OCI-LY3 (cell line): ENCODE results near the gene CFAP221.
A peak's percentile ranks its signal among the peaks of the same experiment; 100 is the strongest.

ENCODE experiments used
- H2AFZ ChIP-seq: fragments of 200-600, 300-600 bp; shearing (Covaris generic); 2 replicates; pipeline ENCODE4 v1.6.0; 2014; ENCODE audit warnings: antibody characterized with exemption, low read depth, low read length
- H3K27ac ChIP-seq: fragments of 200-600, 300-600 bp; sonication (generic); 2 replicates; pipeline ENCODE4 v1.5.1; 2014; ENCODE audit warnings: mild to moderate bottlenecking, low read length, moderate library complexity, mixed read lengths
- H3K27me3 ChIP-seq: fragments of 200-600, 300-600 bp; sonication (generic); 2 replicates; pipeline ENCODE4 v1.6.1; 2014; ENCODE audit warnings: low read depth, low read length, mixed read lengths
- H3K36me3 ChIP-seq: fragments of 200-600, 300-600 bp; sonication (generic); replicated peaks from 2 replicates; pipeline ENCODE3; 2014; ENCODE audit warnings: low read depth, low read length, mixed read lengths
- H3K4me1 ChIP-seq: fragments of 300-600, 200-600 bp; sonication (generic); 2 replicates; pipeline ENCODE4 v1.6.1; 2014; ENCODE audit warnings: low read length, mixed read lengths
- H3K4me2 ChIP-seq: fragments of 200-600, 300-600 bp; sonication (generic); 2 replicates; pipeline ENCODE4 v1.6.1; 2014; ENCODE audit warnings: low read length, mixed read lengths
- H3K4me3 ChIP-seq: fragments of 300-600, 200-600 bp; sonication (generic); 2 replicates; pipeline ENCODE4 v1.5.1; 2014; ENCODE audit warnings: antibody characterized with exemption, mild to moderate bottlenecking, low read length, moderate library complexity
- H3K79me2 ChIP-seq: fragments of 300-600, 200-600 bp; shearing (Covaris generic); 2 replicates; pipeline ENCODE4 v1.6.1; 2014; ENCODE audit warnings: mild to moderate bottlenecking, low read length, mixed read lengths
- H3K9ac ChIP-seq: fragments of 300-600, 200-600 bp; shearing (Covaris generic); 2 replicates; pipeline ENCODE4 v1.6.0; 2014; ENCODE audit warnings: mild to moderate bottlenecking, low read length, moderate library complexity
- H3K9me3 ChIP-seq: fragments of 200-600, 300-600 bp; shearing (Covaris generic); 2 replicates; pipeline ENCODE4 v1.6.1; 2014; ENCODE audit warnings: low read length, mixed read lengths; ENCODE audit not compliant: insufficient read depth
- H4K20me1 ChIP-seq: fragments of 200-600, 300-600 bp; sonication (generic); 2 replicates; pipeline ENCODE4 v1.6.1; 2016; ENCODE audit warnings: low read length, mixed read lengths; ENCODE audit not compliant: insufficient read depth
- CTCF ChIP-seq: fragments of 200-600, 300-600 bp; sonication (generic); IDR thresholded peaks from 2 replicates; pipeline ENCODE4 v1.5.1; 2014; ENCODE audit warnings: antibody characterized with exemption, low read length, low read depth
- EZH2phosphoT487 ChIP-seq: fragments of 200-600 bp; shearing (Covaris generic); IDR thresholded peaks from 2 replicates; pipeline ENCODE4 v1.6.1; 2018; ENCODE audit warnings: antibody characterized with exemption, mixed run types, low read depth

CFAP221 gene

GRCh38 chr2:119517433-119517832, 26.8 kb upstream of the CFAP221 start:
- H3K79me2 ChIP-seq, result no peaks in the 10 kb centered on the region
- TF ChIP-seq EZH2phosphoT487, result no peak
- TF ChIP-seq CTCF, result peak; percentile 80
- no peak overlapping the region for H3K27ac ChIP-seq
- no peak overlapping the region for H3K9ac ChIP-seq
- 0 out of 2 replicates have a peak, but pooled peaks cover 3% of the 10 kb centered on the region for H3K4me1 ChIP-seq
- H3K36me3 ChIP-seq, result no peaks in the 10 kb centered on the region
- H2AFZ ChIP-seq, result peak overlapping the region; percentile 58
- no peak overlapping the region for H3K4me2 ChIP-seq
- H3K27me3 ChIP-seq, result peaks cover 24% of the 10 kb centered on the region
- no peaks in the 10 kb centered on the region for H3K9me3 ChIP-seq
- H4K20me1 ChIP-seq, result no peaks in the 10 kb centered on the region
- no peak overlapping the region for H3K4me3 ChIP-seq

- Histone ChIP-seq H3K27ac (no peak overlapping the region), H3K4me2 (no peak overlapping the region), H3K9me3 (no peaks in the 10 kb centered on the region), H3K4me1 (0 out of 2 replicates have a peak, but pooled peaks cover 3% of the 10 kb centered on the region), H2AFZ (no peak overlapping the region), H3K27me3 (peaks cover 18% of the 10 kb centered on the region), H3K36me3 (no peaks in the 10 kb centered on the region), H3K4me3 (no peak overlapping the region), H4K20me1 (no peaks in the 10 kb centered on the region), H3K79me2 (no peaks in the 10 kb centered on the region), H3K9ac (no peak overlapping the region)
- no peak for TF ChIP-seq CTCF
- TF ChIP-seq EZH2phosphoT487, result no peak
Observed at GRCh38 chr2:119518401-119519056, 25.7 kb upstream of the CFAP221 start.

- H3K27me3 ChIP-seq, result peaks cover 13% of the 10 kb centered on the region; the same call in 1 of the 2 replicates
- no peaks in the 10 kb centered on the region for H3K79me2 ChIP-seq
- no peaks in the 10 kb centered on the region for H3K36me3 ChIP-seq
- no peaks in the 10 kb centered on the region for H3K9me3 ChIP-seq
- H3K4me1 ChIP-seq, result 0 out of 2 replicates have a peak, but pooled peaks cover 3% of the 10 kb centered on the region
- no peak overlapping the region for H3K27ac ChIP-seq
- no peak overlapping the region for H3K4me3 ChIP-seq
- H3K4me2 ChIP-seq, result no peak overlapping the region
- TF ChIP-seq EZH2phosphoT487 (no peak), CTCF (no peak)
- no peak overlapping the region for H2AFZ ChIP-seq
- no peaks in the 10 kb centered on the region for H4K20me1 ChIP-seq
- no peak overlapping the region for H3K9ac ChIP-seq
Observed at GRCh38 chr2:119519057-119519408, 25.2 kb upstream of the CFAP221 start.

- no peak for TF ChIP-seq EZH2phosphoT487
- TF ChIP-seq CTCF, result no peak
- Histone ChIP-seq H3K27me3 (peaks cover 2% of the 10 kb centered on the region; the same call in 1 of the 2 replicates), H3K79me2 (no peaks in the 10 kb centered on the region), H4K20me1 (no peaks in the 10 kb centered on the region), H3K9me3 (no peaks in the 10 kb centered on the region), H3K9ac (no peak overlapping the region), H3K27ac (no peak overlapping the region), H3K36me3 (no peaks in the 10 kb centered on the region), H2AFZ (no peak overlapping the region), H3K4me1 (0 out of 2 replicates have a peak, but pooled peaks cover 3% of the 10 kb centered on the region), H3K4me3 (no peak overlapping the region), H3K4me2 (no peak overlapping the region)
Observed at GRCh38 chr2:119520696-119521432, 23.4 kb upstream of the CFAP221 start.
